Measurements from ENCODE around the gene LRSAM1.
A peak's percentile ranks its signal among the peaks of the same experiment; 100 is the strongest.

The LRSAM1 gene

GRCh38 chr9:127540664-127541041, 89.3 kb downstream of the LRSAM1 start:
- Histone ChIP-seq H3K27me3 (replicated peaks in 2 of 5; ENCODE audit: control insufficient read depth in 4 of 5, insufficient read depth in 5 of 5, low read length in 4 of 5) (no peaks in the 10 kb centered on the region), H3K27ac (ENCODE audit: insufficient read depth in 1 of 2, low read depth in 1 of 2, low read length in 2 of 2, poor library complexity in 1 of 2, severe bottlenecking in 2 of 2) (no peak overlapping the region), H3K4me3 (ENCODE audit: control insufficient read depth in 1 of 7, extremely low read depth in 1 of 7, insufficient read depth in 4 of 7, low read depth in 2 of 7, low read length in 6 of 7) (no peak overlapping the region), H3K36me3 (ENCODE audit: control insufficient read depth in 4 of 4, insufficient read depth in 4 of 4, low read length in 3 of 4) (peaks cover 0 to 6% (median 0%) of the 10 kb centered on the region in 4 experiments), H3K4me1 (ENCODE audit: control extremely low read depth in 1 of 4, control insufficient read depth in 4 of 4, insufficient read depth in 4 of 4, low read length in 3 of 4) (peaks cover 0 to 52% (median 16%) of the 10 kb centered on the region in 4 experiments), H3K9me3 (ENCODE audit: control extremely low read depth in 1 of 5, control insufficient read depth in 4 of 5, insufficient read depth in 2 of 5, low read depth in 1 of 5, low read length in 4 of 5) (no peaks in the 10 kb centered on the region)
- DNase-seq, result no peak
- WGBS (ENCODE audit: insufficient coverage), result 100% methylated on average over 7 of the region's 13 CpGs
- POLR2A ChIA-PET, result no interaction called here
- CTCF ChIA-PET, result interaction anchor here (1.0 to 2.4 kb wide), 6 partner anchors 9 to 46 kb away, joined by 3 to 10 read pairs (median 4); no protein-coding TSS in a partner anchor

GRCh38 chr9:127541176-127541575, 89.9 kb downstream of the LRSAM1 start:
- H3K36me3 ChIP-seq (ENCODE audit: control insufficient read depth in 4 of 4, insufficient read depth in 4 of 4, low read length in 3 of 4), result peaks cover 0 to 6% (median 0%) of the 10 kb centered on the region in 4 experiments
- H3K4me3 ChIP-seq (ENCODE audit: control insufficient read depth in 1 of 7, extremely low read depth in 1 of 7, insufficient read depth in 4 of 7, low read depth in 2 of 7, low read length in 6 of 7), result no peak overlapping the region
- peaks cover 0 to 57% (median 21%) of the 10 kb centered on the region in 4 experiments for H3K4me1 ChIP-seq (ENCODE audit: control extremely low read depth in 1 of 4, control insufficient read depth in 4 of 4, insufficient read depth in 4 of 4, low read length in 3 of 4)
- no peak overlapping the region for H3K27ac ChIP-seq (ENCODE audit: insufficient read depth in 1 of 2, low read depth in 1 of 2, low read length in 2 of 2, poor library complexity in 1 of 2, severe bottlenecking in 2 of 2)
- ChIA-PET CTCF (interaction anchor here (1.2 to 2.4 kb wide), 5 partner anchors 10 to 46 kb away, joined by 3 to 10 read pairs (median 5); no protein-coding TSS in a partner anchor), POLR2A (no interaction called here)
- WGBS (ENCODE audit: insufficient coverage), result 94% methylated on average over 6 of the region's 7 CpGs
- no peaks in the 10 kb centered on the region for H3K27me3 ChIP-seq (replicated peaks in 2 of 5; ENCODE audit: control insufficient read depth in 4 of 5, insufficient read depth in 5 of 5, low read length in 4 of 5)
- no peak for DNase-seq
- no peaks in the 10 kb centered on the region for H3K9me3 ChIP-seq (ENCODE audit: control extremely low read depth in 1 of 5, control insufficient read depth in 4 of 5, insufficient read depth in 2 of 5, low read depth in 1 of 5, low read length in 4 of 5)

GRCh38 chr9:127541865-127542264, 90.6 kb downstream of the LRSAM1 start:
- WGBS (ENCODE audit: insufficient coverage), result 94% methylated on average over 8 of the region's 8 CpGs
- Histone ChIP-seq H3K27me3 (replicated peaks in 2 of 5; ENCODE audit: control insufficient read depth in 4 of 5, insufficient read depth in 5 of 5, low read length in 4 of 5) (no peaks in the 10 kb centered on the region), H3K36me3 (ENCODE audit: control insufficient read depth in 4 of 4, insufficient read depth in 4 of 4, low read length in 3 of 4) (no peaks in the 10 kb centered on the region), H3K9me3 (ENCODE audit: control extremely low read depth in 1 of 5, control insufficient read depth in 4 of 5, insufficient read depth in 2 of 5, low read depth in 1 of 5, low read length in 4 of 5) (no peaks in the 10 kb centered on the region), H3K4me1 (ENCODE audit: control extremely low read depth in 1 of 4, control insufficient read depth in 4 of 4, insufficient read depth in 4 of 4, low read length in 3 of 4) (peaks cover 0 to 60% (median 22%) of the 10 kb centered on the region in 4 experiments), H3K27ac (ENCODE audit: insufficient read depth in 1 of 2, low read depth in 1 of 2, low read length in 2 of 2, poor library complexity in 1 of 2, severe bottlenecking in 2 of 2) (no peak overlapping the region), H3K4me3 (ENCODE audit: control insufficient read depth in 1 of 7, extremely low read depth in 1 of 7, insufficient read depth in 4 of 7, low read depth in 2 of 7, low read length in 6 of 7) (no peak overlapping the region)
- ChIA-PET POLR2A (no interaction called here), CTCF (interaction anchor here (1.2 to 2.4 kb wide), 3 partner anchors 11 to 45 kb away, joined by 4 to 10 read pairs (median 8); no protein-coding TSS in a partner anchor)
- DNase-seq, result no peak

GRCh38 chr9:127543221-127543620, 91.9 kb downstream of the LRSAM1 start:
- no peak for DNase-seq
- Histone ChIP-seq H3K9me3 (ENCODE audit: control extremely low read depth in 1 of 5, control insufficient read depth in 4 of 5, insufficient read depth in 2 of 5, low read depth in 1 of 5, low read length in 4 of 5) (no peaks in the 10 kb centered on the region), H3K27ac (ENCODE audit: insufficient read depth in 1 of 2, low read depth in 1 of 2, low read length in 2 of 2, poor library complexity in 1 of 2, severe bottlenecking in 2 of 2) (no peak overlapping the region), H3K4me1 (ENCODE audit: control extremely low read depth in 1 of 4, control insufficient read depth in 4 of 4, insufficient read depth in 4 of 4, low read length in 3 of 4) (peaks cover 0 to 58% (median 22%) of the 10 kb centered on the region in 4 experiments), H3K27me3 (replicated peaks in 2 of 5; ENCODE audit: control insufficient read depth in 4 of 5, insufficient read depth in 5 of 5, low read length in 4 of 5) (no peaks in the 10 kb centered on the region), H3K4me3 (ENCODE audit: control insufficient read depth in 1 of 7, extremely low read depth in 1 of 7, insufficient read depth in 4 of 7, low read depth in 2 of 7, low read length in 6 of 7) (no peak overlapping the region), H3K36me3 (ENCODE audit: control insufficient read depth in 4 of 4, insufficient read depth in 4 of 4, low read length in 3 of 4) (no peaks in the 10 kb centered on the region)
- WGBS (ENCODE audit: insufficient coverage), result 86% methylated on average over 8 of the region's 8 CpGs
- ChIA-PET CTCF (interaction anchor here (1.4 kb wide), 1 partner anchor 14 kb away, joined by 3 read pairs; no protein-coding TSS in a partner anchor), POLR2A (no interaction called here)

- POLR2A ChIA-PET, result no interaction called here
- Histone ChIP-seq H3K27me3 (replicated peaks in 2 of 5; ENCODE audit: control insufficient read depth in 4 of 5, insufficient read depth in 5 of 5, low read length in 4 of 5) (no peaks in the 10 kb centered on the region), H3K27ac (ENCODE audit: insufficient read depth in 1 of 2, low read depth in 1 of 2, low read length in 2 of 2, poor library complexity in 1 of 2, severe bottlenecking in 2 of 2) (no peak overlapping the region), H3K36me3 (ENCODE audit: control insufficient read depth in 4 of 4, insufficient read depth in 4 of 4, low read length in 3 of 4) (no peaks in the 10 kb centered on the region), H3K9me3 (ENCODE audit: control extremely low read depth in 1 of 5, control insufficient read depth in 4 of 5, insufficient read depth in 2 of 5, low read depth in 1 of 5, low read length in 4 of 5) (no peaks in the 10 kb centered on the region), H3K4me1 (ENCODE audit: control extremely low read depth in 1 of 4, control insufficient read depth in 4 of 4, insufficient read depth in 4 of 4, low read length in 3 of 4) (peaks cover 0 to 59% (median 22%) of the 10 kb centered on the region in 4 experiments), H3K4me3 (ENCODE audit: control insufficient read depth in 1 of 7, extremely low read depth in 1 of 7, insufficient read depth in 4 of 7, low read depth in 2 of 7, low read length in 6 of 7) (no peak overlapping the region)
- WGBS (ENCODE audit: insufficient coverage), result 93% methylated on average over 3 of the region's 6 CpGs
- CTCF ChIA-PET, result interaction anchor here (0.7 to 1.4 kb wide), 3 partner anchors 15 to 53 kb away, joined by 3 read pairs; no protein-coding TSS in a partner anchor
- no peak for DNase-seq
These were observed 92.7 kb downstream of the LRSAM1 start for GRCh38 chr9:127543973-127544533.

GRCh38 chr9:127545196-127546124, 94.2 kb downstream of the LRSAM1 start:
- ChIA-PET CTCF (interaction anchor here (1.4 kb wide), 1 partner anchor 17 kb away, joined by 4 read pairs; no protein-coding TSS in a partner anchor), POLR2A (interaction anchor here (0.7 kb wide), 1 partner anchor 10 kb away, joined by 3 read pairs; no protein-coding TSS in a partner anchor)
- Histone ChIP-seq H3K4me1 (ENCODE audit: control extremely low read depth in 1 of 4, control insufficient read depth in 4 of 4, insufficient read depth in 4 of 4, low read length in 3 of 4) (peaks cover 0 to 55% (median 15%) of the 10 kb centered on the region in 4 experiments), H3K4me3 (ENCODE audit: control insufficient read depth in 1 of 7, extremely low read depth in 1 of 7, insufficient read depth in 4 of 7, low read depth in 2 of 7, low read length in 6 of 7) (peak overlapping the region in 1 of 7 experiments; percentile 42), H3K36me3 (ENCODE audit: control insufficient read depth in 4 of 4, insufficient read depth in 4 of 4, low read length in 3 of 4) (peaks cover 0 to 3% (median 0%) of the 10 kb centered on the region in 4 experiments), H3K9me3 (ENCODE audit: control extremely low read depth in 1 of 5, control insufficient read depth in 4 of 5, insufficient read depth in 2 of 5, low read depth in 1 of 5, low read length in 4 of 5) (no peaks in the 10 kb centered on the region), H3K27ac (ENCODE audit: insufficient read depth in 1 of 2, low read depth in 1 of 2, low read length in 2 of 2, poor library complexity in 1 of 2, severe bottlenecking in 2 of 2) (no peak overlapping the region), H3K27me3 (replicated peaks in 2 of 5; ENCODE audit: control insufficient read depth in 4 of 5, insufficient read depth in 5 of 5, low read length in 4 of 5) (no peaks in the 10 kb centered on the region)
- DNase-seq, result peak; percentile 22 to 52 (median 44)
- 53% methylated on average over 17 of the region's 25 CpGs for WGBS (ENCODE audit: insufficient coverage)
